GM12891 (cell line): ENCODE data around the gene ACAA1.

Experiments used
- DNase-seq: peaks from one replicate; pipeline ENCODE4 v3.0.0; 2011; ENCODE audit warnings: low spot score; ENCODE audit not compliant: insufficient read length
- FAIRE-seq: peaks from 2 replicates; lab custom pipeline; 2011; peaks lifted over from hg19 to GRCh38; lab: Jason Lieb, UNC
- PAX5 ChIP-seq: IDR thresholded peaks from 2 replicates; pipeline ENCODE4 v1.6.1; 2011; ENCODE audit warnings: low read length, moderate library complexity, mild to moderate bottlenecking; ENCODE audit not compliant: insufficient read depth, severe bottlenecking
- POLR2A ChIP-seq: IDR thresholded peaks from 2 replicates; pipeline ENCODE4 v1.6.1; 2011; ENCODE audit warnings: low read depth, low read length, control low read depth
- POLR2AphosphoS5 ChIP-seq: IDR thresholded peaks from 2 replicates; pipeline ENCODE4 v1.6.1; 2011; ENCODE audit warnings: low read depth, low read length, control low read depth
- POU2F2 ChIP-seq: IDR thresholded peaks from 2 replicates; pipeline ENCODE4 v1.6.1; 2011; ENCODE audit warnings: low read depth, mild to moderate bottlenecking, control low read depth, low read length, moderate library complexity
- SPI1 ChIP-seq: IDR thresholded peaks from 2 replicates; pipeline ENCODE4 v1.6.1; 2011; ENCODE audit warnings: low read depth, low read length, control low read depth
- TAF1 ChIP-seq: IDR thresholded peaks from 2 replicates; pipeline ENCODE4 v1.6.1; 2011; ENCODE audit warnings: low read depth, low read length, control low read depth

Gene ACAA1

GRCh38 chr3:38107911-38108648 is 28.8 kb downstream of the ACAA1 start:
- no peak for FAIRE-seq
- TF ChIP-seq POLR2AphosphoS5 (no peak), POLR2A (no peak), TAF1 (no peak), SPI1 (no peak), POU2F2 (no peak), PAX5 (no peak)

DNA sequence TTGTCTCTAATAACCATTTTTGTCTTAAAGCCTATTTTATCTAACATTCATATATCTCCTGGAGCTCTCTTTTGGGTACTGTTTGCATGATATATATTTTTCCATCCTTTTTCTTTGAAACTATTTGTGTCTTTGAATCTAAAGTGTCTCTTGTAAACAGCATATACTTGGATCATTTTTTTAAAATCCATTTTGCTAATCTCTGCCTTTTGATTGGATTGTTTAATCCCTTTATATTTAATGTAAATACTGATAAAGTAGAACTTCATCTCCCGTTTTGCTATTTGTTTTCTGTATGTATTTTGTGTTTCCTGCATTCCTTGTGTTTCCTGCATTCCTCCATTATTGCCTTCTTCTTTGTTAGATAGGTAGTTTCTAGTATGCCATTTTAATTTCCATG is 31.4 kb downstream of the ACAA1 start:
- TF ChIP-seq POLR2A: no peak
- FAIRE-seq (no peak), DNase-seq (no peak)

More at GRCh38 chr3:38107911-38108648, 28.8 kb downstream of the ACAA1 start:
- no peak for DNase-seq

GRCh38 chr3:38102444-38102814 is 34.5 kb downstream of the ACAA1 start:
- FAIRE-seq (no peak), DNase-seq (no peak)
- no peak for TF ChIP-seq SPI1
- TF ChIP-seq POLR2AphosphoS5: no peak
- no peak for TF ChIP-seq POLR2A
- TF ChIP-seq POU2F2: no peak
- no peak for TF ChIP-seq TAF1

GRCh38 chr3:38101811-38102443 is 35.0 kb downstream of the ACAA1 start:
- FAIRE-seq: no peak
- TF ChIP-seq PAX5 (no peak), POLR2AphosphoS5 (no peak), TAF1 (no peak), POLR2A (no peak), POU2F2 (no peak), SPI1 (no peak)

GRCh38 chr3:38100498-38100897 is 36.4 kb downstream of the ACAA1 start:
- DNase-seq (no peak), FAIRE-seq (no peak)
- TF ChIP-seq TAF1: no peak
- no peak for TF ChIP-seq POLR2A
- TF ChIP-seq POU2F2: no peak
- TF ChIP-seq POLR2AphosphoS5: no peak
- TF ChIP-seq PAX5: no peak
- no peak for TF ChIP-seq SPI1

More at GRCh38 chr3:38101811-38102443, 35.0 kb downstream of the ACAA1 start:
- DNase-seq: no peak

- TF ChIP-seq SPI1 (no peak), POLR2AphosphoS5 (no peak), TAF1 (no peak), POU2F2 (no peak)
- no peak for DNase-seq
- FAIRE-seq: no peak
Observed at GRCh38 chr3:38099518-38099917, 37.4 kb downstream of the ACAA1 start.

GRCh38 chr3:38098376-38098723 is 38.6 kb downstream of the ACAA1 start:
- no peak for FAIRE-seq
- TF ChIP-seq TAF1 (no peak), SPI1 (no peak), POU2F2 (no peak), PAX5 (no peak), POLR2AphosphoS5 (no peak), POLR2A (no peak)

DNA sequence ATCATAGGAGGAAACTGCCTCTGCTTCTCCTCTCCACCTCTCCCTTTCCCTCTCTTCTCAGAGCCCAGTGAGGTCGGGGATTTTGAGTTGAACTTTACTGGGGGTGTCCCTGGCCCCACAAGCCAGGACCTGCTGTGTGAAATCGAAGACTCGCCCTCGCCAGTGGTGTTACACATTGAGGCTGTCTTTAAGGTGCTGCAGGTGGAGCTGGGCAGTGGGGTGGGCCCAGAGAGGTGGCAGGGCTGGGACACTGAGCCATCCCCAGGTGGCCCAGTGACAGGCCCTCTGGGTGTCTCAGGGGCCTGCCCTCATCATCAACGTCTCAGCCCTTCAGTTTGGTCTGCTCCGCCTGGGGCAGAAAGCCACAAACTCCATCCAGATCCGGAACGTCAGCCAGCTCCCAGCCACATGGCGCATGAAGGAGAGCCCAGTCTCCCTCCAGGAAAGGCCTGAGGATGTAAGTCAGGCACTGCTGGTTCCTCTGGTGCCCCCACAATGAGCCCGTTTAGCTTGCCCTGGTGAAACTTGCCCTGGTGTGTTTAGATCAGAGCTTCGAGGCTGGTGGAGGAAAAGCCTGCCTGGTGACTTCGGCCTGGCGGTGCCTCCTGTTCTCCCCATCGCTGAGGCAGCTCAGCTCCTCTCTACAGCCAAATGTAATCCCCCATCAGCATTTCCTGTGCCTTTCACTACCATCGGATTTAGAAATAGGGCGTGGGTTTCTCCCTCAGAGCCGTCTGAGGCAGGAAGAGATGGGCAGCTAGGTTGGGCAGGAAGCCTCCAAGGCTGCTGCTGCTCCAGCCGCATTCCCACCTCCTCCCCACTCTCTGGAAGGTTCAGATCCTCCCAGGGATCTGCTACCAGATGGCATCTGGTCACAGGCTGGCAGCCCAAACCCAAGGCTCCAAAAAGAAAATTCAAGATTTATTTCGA is 39.2 kb downstream of the ACAA1 start:
- DNase-seq (no peak), FAIRE-seq (no peak)
- TF ChIP-seq POU2F2: no peak
- TF ChIP-seq TAF1: no peak
- TF ChIP-seq POLR2A: no peak
- TF ChIP-seq SPI1: no peak
- no peak for TF ChIP-seq POLR2AphosphoS5
- no peak for TF ChIP-seq PAX5

More at GRCh38 chr3:38098376-38098723, 38.6 kb downstream of the ACAA1 start:
- DNase-seq: no peak
